Activated T-helper 17 cell treated with anti-CD3 and anti-CD28 coated beads, Interleukin-2, amount 50 U/mL, for 72 hours (primary cell): ENCODE data around the gene GADD45A. TPM values are rescaled to one million over a fixed set of nuclear protein-coding genes. Genes with fewer than 3 reads are reported as not detected.

Experiments used
- ATAC-seq: fragments of 150-1000 bp; cut with Tn5 transposase; replicated peaks from 2 replicates; pipeline ENCODE4 v1.10.0; 2021; ENCODE audit warnings: mild to moderate bottlenecking, moderate library complexity
- H3K27ac Mint-ChIP-seq: one replicate; pipeline ENCODE4 v1.8.0; 2022; ENCODE audit warnings: mixed read lengths
- H3K27me3 Mint-ChIP-seq: one replicate; pipeline ENCODE4 v1.8.0; 2022; ENCODE audit warnings: mixed read lengths
- H3K36me3 Mint-ChIP-seq: one replicate; pipeline ENCODE4 v1.8.0; 2022; ENCODE audit warnings: low read depth, mild to moderate bottlenecking, mixed read lengths
- H3K4me1 Mint-ChIP-seq: one replicate; pipeline ENCODE4 v1.8.0; 2022; ENCODE audit warnings: mixed read lengths
- H3K4me3 Mint-ChIP-seq: one replicate; pipeline ENCODE4 v1.8.0; 2022; ENCODE audit warnings: mild to moderate bottlenecking, mixed read lengths
- H3K9me3 Mint-ChIP-seq: one replicate; pipeline ENCODE4 v1.8.0; 2022; ENCODE audit warnings: mixed read lengths
- total RNA-seq, 2 donors: library from RNA; stranded (reverse); gene quantifications; one replicate each; pipeline ENCODE4 v1.2.3, GENCODE V29; 2022

Gene GADD45A
- total RNA-seq, 2 donors from 2014 or later = 70.9 to 83.8 TPM

GRCh38 chr1:67689267-67690017 is 4.4 kb downstream of the GADD45A start:
- Mint-ChIP-seq H3K4me1 (peaks cover 11% of the 10 kb centered on the region), H3K9me3 (no peaks in the 10 kb centered on the region), H3K4me3 (peak overlapping the region; percentile 82), H3K27ac (peak overlapping the region; percentile 51), H3K27me3 (no peaks in the 10 kb centered on the region), H3K36me3 (peaks cover 62% of the 10 kb centered on the region)
- no peak for ATAC-seq

- no peak overlapping the region for H3K4me3 Mint-ChIP-seq
- no peaks in the 10 kb centered on the region for H3K27me3 Mint-ChIP-seq
- no peaks in the 10 kb centered on the region for H3K9me3 Mint-ChIP-seq
- H3K27ac Mint-ChIP-seq = no peak overlapping the region
- peaks cover 11% of the 10 kb centered on the region for H3K4me1 Mint-ChIP-seq
- peaks cover 56% of the 10 kb centered on the region for H3K36me3 Mint-ChIP-seq
- ATAC-seq = no peak
Observed at GRCh38 chr1:67690018-67690363, 5.0 kb downstream of the GADD45A start.

- Mint-ChIP-seq H3K27ac (no peak overlapping the region), H3K27me3 (no peaks in the 10 kb centered on the region), H3K36me3 (peaks cover 52% of the 10 kb centered on the region), H3K4me1 (peaks cover 11% of the 10 kb centered on the region), H3K4me3 (no peak overlapping the region), H3K9me3 (no peaks in the 10 kb centered on the region)
- no peak for ATAC-seq
Observed at GRCh38 chr1:67690411-67690810, 5.4 kb downstream of the GADD45A start.

GRCh38 chr1:67691712-67692111 is 6.7 kb downstream of the GADD45A start:
- peaks cover 39% of the 10 kb centered on the region for H3K36me3 Mint-ChIP-seq
- no peak for ATAC-seq
- H3K4me1 Mint-ChIP-seq = peaks cover 11% of the 10 kb centered on the region
- no peaks in the 10 kb centered on the region for H3K9me3 Mint-ChIP-seq
- no peak overlapping the region for H3K4me3 Mint-ChIP-seq
- H3K27ac Mint-ChIP-seq = no peak overlapping the region
- H3K27me3 Mint-ChIP-seq = no peaks in the 10 kb centered on the region

- no peak overlapping the region for H3K4me3 Mint-ChIP-seq
- no peaks in the 10 kb centered on the region for H3K27me3 Mint-ChIP-seq
- H3K9me3 Mint-ChIP-seq = no peaks in the 10 kb centered on the region
- H3K4me1 Mint-ChIP-seq = peaks cover 5% of the 10 kb centered on the region
- ATAC-seq = no peak
- H3K36me3 Mint-ChIP-seq = peaks cover 2% of the 10 kb centered on the region
- peak overlapping the region; percentile 8 for H3K27ac Mint-ChIP-seq
Observed at GRCh38 chr1:67695963-67696362, 11.0 kb downstream of the GADD45A start.

- no peaks in the 10 kb centered on the region for H3K27me3 Mint-ChIP-seq
- H3K4me1 Mint-ChIP-seq = peaks cover 11% of the 10 kb centered on the region
- no peaks in the 10 kb centered on the region for H3K36me3 Mint-ChIP-seq
- H3K9me3 Mint-ChIP-seq = no peaks in the 10 kb centered on the region
- no peak overlapping the region for H3K4me3 Mint-ChIP-seq
- H3K27ac Mint-ChIP-seq = no peak overlapping the region
- no peak for ATAC-seq
Observed at GRCh38 chr1:67696708-67697107, 11.7 kb downstream of the GADD45A start.

- Mint-ChIP-seq H3K4me1 (peaks cover 11% of the 10 kb centered on the region), H3K9me3 (no peaks in the 10 kb centered on the region), H3K36me3 (no peaks in the 10 kb centered on the region), H3K27me3 (no peaks in the 10 kb centered on the region), H3K4me3 (peak overlapping the region; percentile 45), H3K27ac (peak overlapping the region; percentile 89)
- ATAC-seq = no peak
Observed at GRCh38 chr1:67700220-67700619, 15.2 kb downstream of the GADD45A start.

- ATAC-seq = peak; percentile 92
- peak overlapping the region; percentile 45 for H3K4me3 Mint-ChIP-seq
- H3K9me3 Mint-ChIP-seq = no peaks in the 10 kb centered on the region
- no peaks in the 10 kb centered on the region for H3K36me3 Mint-ChIP-seq
- peaks cover 11% of the 10 kb centered on the region for H3K4me1 Mint-ChIP-seq
- H3K27me3 Mint-ChIP-seq = no peaks in the 10 kb centered on the region
- H3K27ac Mint-ChIP-seq = peak overlapping the region; percentile 89
Observed at GRCh38 chr1:67700692-67701410, 15.8 kb downstream of the GADD45A start.

- H3K27ac Mint-ChIP-seq = no peak overlapping the region
- no peak for ATAC-seq
- peaks cover 11% of the 10 kb centered on the region for H3K4me1 Mint-ChIP-seq
- no peaks in the 10 kb centered on the region for H3K36me3 Mint-ChIP-seq
- no peak overlapping the region for H3K4me3 Mint-ChIP-seq
- H3K27me3 Mint-ChIP-seq = no peaks in the 10 kb centered on the region
- no peaks in the 10 kb centered on the region for H3K9me3 Mint-ChIP-seq
Observed at GRCh38 chr1:67701876-67702275, 16.9 kb downstream of the GADD45A start.

- Mint-ChIP-seq H3K27me3 (no peaks in the 10 kb centered on the region), H3K9me3 (no peaks in the 10 kb centered on the region)
- ATAC-seq = no peak
Observed at GRCh38 chr1:67704351-67704750, 19.4 kb downstream of the GADD45A start.

GRCh38 chr1:67705735-67706453 is 20.9 kb downstream of the GADD45A start:
- Mint-ChIP-seq H3K36me3 (no peaks in the 10 kb centered on the region), H3K9me3 (no peaks in the 10 kb centered on the region), H3K4me3 (no peak overlapping the region), H3K27ac (no peak overlapping the region), H3K4me1 (peaks cover 6% of the 10 kb centered on the region), H3K27me3 (no peaks in the 10 kb centered on the region)
- ATAC-seq = no peak

More at GRCh38 chr1:67704351-67704750, 19.4 kb downstream of the GADD45A start:
- no peak overlapping the region for H3K4me3 Mint-ChIP-seq
- no peaks in the 10 kb centered on the region for H3K36me3 Mint-ChIP-seq
- H3K4me1 Mint-ChIP-seq = peaks cover 11% of the 10 kb centered on the region
- no peak overlapping the region for H3K27ac Mint-ChIP-seq

- Mint-ChIP-seq H3K36me3 (no peaks in the 10 kb centered on the region), H3K4me1 (no peaks in the 10 kb centered on the region), H3K4me3 (no peak overlapping the region), H3K27ac (no peak overlapping the region), H3K27me3 (no peaks in the 10 kb centered on the region), H3K9me3 (no peaks in the 10 kb centered on the region)
- ATAC-seq = no peak
Observed at GRCh38 chr1:67708606-67709005, 23.6 kb downstream of the GADD45A start.

- Mint-ChIP-seq H3K4me3 (no peak overlapping the region), H3K27ac (no peak overlapping the region), H3K36me3 (no peaks in the 10 kb centered on the region)
Observed at GRCh38 chr1:67710417-67710816, 25.4 kb downstream of the GADD45A start.

GRCh38 chr1:67711158-67711854 is 26.3 kb downstream of the GADD45A start:
- no peaks in the 10 kb centered on the region for H3K4me1 Mint-ChIP-seq

More at GRCh38 chr1:67710417-67710816, 25.4 kb downstream of the GADD45A start:
- no peaks in the 10 kb centered on the region for H3K9me3 Mint-ChIP-seq
- no peaks in the 10 kb centered on the region for H3K4me1 Mint-ChIP-seq
- H3K27me3 Mint-ChIP-seq = no peaks in the 10 kb centered on the region
- ATAC-seq = no peak

More at GRCh38 chr1:67711158-67711854, 26.3 kb downstream of the GADD45A start:
- H3K27ac Mint-ChIP-seq = no peak overlapping the region
- no peaks in the 10 kb centered on the region for H3K9me3 Mint-ChIP-seq
- H3K4me3 Mint-ChIP-seq = no peak overlapping the region
- no peaks in the 10 kb centered on the region for H3K27me3 Mint-ChIP-seq
- ATAC-seq = no peak
- no peaks in the 10 kb centered on the region for H3K36me3 Mint-ChIP-seq
